Coronary artery (tissue), 2 donors: Measurements from ENCODE around the gene SUN2.

ENCODE experiments used
- DNase-seq: peaks from one replicate; pipeline ENCODE4 v3.0.0-alpha.2; 2017; ENCODE audit warnings: low spot score
- H3K27ac ChIP-seq, 2 donors: fragments of 200-600 bp; sonication (generic); one replicate each; pipeline ENCODE4 v1.5.1; 2016 to 2019
- H3K4me3 ChIP-seq: fragments of 200-600 bp; sonication (generic); 2 replicates; pipeline ENCODE4 v1.5.1; 2016; ENCODE audit warnings: mild to moderate bottlenecking, moderate library complexity
- TF ChIP-seq, protein P1 (sequence below): fragments of 200-600 bp; sonication (generic); IDR thresholded peaks from one replicate; pipeline ENCODE4 v1.5.1; 2019; ENCODE audit warnings: antibody characterized with exemption

The SUN2 gene

DNA sequence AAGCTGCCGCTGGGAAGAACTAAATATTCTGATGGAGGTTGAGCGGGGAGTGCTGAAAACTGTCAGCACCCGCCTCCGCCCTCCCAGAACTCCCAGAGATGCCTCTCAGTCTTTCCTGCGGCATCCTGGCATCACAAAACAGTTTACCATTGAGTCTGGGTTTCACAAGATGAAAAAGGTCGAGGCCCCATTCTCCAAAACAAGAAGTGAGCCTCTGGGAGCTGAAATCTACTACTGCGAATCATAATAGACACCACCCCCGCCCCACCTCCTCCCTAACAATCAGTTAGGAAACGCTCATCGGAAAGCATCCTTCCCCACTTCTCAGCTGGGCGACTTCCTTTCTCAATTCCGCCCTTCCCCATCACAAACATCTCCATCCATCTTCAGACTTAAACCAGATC lies 1.0 kb downstream of the SUN2 start:
- DNase-seq: no peak
- Histone ChIP-seq H3K4me3 (peak overlapping the region; percentile 94), H3K27ac (peak overlapping the region; percentile 97 to 100)
- TF ChIP-seq, protein P1, sequence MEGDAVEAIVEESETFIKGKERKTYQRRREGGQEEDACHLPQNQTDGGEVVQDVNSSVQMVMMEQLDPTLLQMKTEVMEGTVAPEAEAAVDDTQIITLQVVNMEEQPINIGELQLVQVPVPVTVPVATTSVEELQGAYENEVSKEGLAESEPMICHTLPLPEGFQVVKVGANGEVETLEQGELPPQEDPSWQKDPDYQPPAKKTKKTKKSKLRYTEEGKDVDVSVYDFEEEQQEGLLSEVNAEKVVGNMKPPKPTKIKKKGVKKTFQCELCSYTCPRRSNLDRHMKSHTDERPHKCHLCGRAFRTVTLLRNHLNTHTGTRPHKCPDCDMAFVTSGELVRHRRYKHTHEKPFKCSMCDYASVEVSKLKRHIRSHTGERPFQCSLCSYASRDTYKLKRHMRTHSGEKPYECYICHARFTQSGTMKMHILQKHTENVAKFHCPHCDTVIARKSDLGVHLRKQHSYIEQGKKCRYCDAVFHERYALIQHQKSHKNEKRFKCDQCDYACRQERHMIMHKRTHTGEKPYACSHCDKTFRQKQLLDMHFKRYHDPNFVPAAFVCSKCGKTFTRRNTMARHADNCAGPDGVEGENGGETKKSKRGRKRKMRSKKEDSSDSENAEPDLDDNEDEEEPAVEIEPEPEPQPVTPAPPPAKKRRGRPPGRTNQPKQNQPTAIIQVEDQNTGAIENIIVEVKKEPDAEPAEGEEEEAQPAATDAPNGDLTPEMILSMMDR: no peak

DNA sequence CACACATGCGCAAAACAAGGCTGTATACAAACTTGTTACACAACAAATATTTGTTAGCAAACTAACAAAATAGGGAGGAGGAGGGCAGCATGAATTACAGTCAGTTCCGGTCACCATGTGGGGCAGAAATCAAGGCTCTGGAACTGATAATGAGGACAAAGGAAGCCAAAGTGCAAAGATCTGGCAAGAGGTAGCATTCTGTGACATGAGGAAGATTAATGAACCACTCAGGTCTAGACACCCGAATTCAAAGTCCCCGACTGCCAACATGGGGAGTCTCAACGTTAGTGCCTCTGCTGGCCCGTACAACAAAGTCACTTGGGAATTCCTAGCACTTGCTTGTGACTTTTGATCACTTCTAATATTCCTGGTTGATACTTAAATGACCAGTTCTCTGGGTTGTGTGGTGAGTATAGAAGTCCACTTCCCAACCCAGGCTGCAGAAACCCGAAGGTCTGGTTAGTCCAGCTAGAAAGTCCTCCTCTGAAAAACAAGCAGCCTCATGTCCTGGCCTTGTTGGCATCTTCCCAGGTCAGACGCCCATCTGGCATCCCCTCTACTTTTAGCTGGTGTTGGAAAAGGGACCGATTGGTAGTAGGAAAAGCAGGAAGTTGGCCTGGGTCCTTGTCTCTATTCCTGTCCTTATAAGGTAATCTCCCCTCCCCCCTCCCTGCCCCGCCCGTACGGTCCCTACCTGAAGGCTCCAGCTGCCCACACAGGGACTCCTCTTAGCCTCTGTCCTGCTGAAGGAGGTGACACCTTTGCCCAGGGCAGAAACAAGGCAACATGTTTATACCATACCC lies 1.6 kb downstream of the SUN2 start:
- H3K27ac ChIP-seq: peak overlapping the region; percentile 97 to 100
- peak; percentile 95 for DNase-seq
- H3K4me3 ChIP-seq: peak overlapping the region; percentile 94
- TF ChIP-seq, protein P1: no peak

DNA sequence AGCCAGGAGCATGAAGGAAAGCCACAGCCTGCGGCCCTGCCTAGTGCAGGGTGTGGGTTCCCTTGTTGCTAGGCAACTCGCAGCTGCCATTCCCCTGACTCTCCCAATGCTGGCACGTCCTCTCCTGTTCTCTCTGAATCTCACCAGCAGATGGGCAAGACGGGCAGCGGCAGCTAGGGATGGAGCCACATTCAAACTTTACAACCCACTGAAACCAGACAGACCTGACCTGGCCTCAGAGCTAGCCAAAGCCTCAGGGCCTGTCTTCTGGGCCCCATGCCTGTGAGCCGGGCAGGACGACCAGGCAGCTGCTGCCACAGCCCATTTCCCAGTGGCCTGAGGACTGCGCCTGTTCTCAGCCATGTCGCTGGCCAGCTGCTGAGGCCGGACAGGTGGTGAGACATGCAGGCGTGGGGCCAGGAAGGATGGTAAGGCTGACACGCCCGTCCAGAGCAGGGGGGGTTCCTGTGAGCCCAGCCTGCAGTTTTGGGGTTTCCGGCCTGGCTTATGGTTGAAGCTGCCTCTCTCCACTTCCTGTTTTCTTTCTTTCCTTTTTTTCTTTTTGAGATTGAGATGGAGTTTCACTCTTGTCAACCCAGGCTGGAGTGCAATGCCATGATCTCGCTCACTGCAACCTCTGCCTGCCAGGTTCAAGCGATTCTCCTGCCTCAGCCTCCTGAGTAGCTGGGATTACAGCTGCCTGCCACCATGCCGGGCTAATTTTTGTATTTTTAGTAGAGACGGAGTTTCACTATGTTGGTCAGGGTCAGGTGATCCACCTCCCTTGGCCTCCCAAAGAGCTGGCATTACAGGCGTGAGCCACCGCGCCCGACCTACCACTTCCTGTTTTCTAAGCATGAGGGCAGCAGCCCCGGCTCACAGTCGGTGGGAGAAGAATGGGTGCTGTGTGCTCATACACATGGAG lies 4.1 kb downstream of the SUN2 start:
- Histone ChIP-seq H3K4me3 (peak overlapping the region; percentile 19), H3K27ac (peak overlapping the region; percentile 40 to 43)
- DNase-seq: no peak
- TF ChIP-seq, protein P1: no peak

DNA sequence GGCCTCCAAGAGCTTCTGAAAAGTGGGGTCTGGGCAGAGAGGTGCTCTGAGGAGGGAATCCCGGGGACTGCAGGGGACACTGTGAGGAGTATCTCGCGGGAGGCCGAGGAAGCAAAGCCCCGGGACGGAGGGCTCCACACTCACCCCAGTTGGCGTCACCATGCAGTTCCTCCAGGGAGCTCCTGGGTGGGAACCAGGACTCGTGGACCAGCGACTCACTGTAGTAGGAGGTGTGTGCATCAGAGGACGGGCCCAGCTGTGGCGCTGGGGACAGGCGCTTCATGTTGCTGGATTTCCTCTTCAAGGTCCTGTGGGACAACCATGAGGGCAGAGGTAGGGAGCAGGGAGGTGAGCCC lies 4.8 kb downstream of the SUN2 start:
- DNase-seq: no peak
- H3K4me3 ChIP-seq: no peak overlapping the region
- TF ChIP-seq, protein P1: no peak
- peak overlapping the region; percentile 20 to 43 for H3K27ac ChIP-seq

DNA sequence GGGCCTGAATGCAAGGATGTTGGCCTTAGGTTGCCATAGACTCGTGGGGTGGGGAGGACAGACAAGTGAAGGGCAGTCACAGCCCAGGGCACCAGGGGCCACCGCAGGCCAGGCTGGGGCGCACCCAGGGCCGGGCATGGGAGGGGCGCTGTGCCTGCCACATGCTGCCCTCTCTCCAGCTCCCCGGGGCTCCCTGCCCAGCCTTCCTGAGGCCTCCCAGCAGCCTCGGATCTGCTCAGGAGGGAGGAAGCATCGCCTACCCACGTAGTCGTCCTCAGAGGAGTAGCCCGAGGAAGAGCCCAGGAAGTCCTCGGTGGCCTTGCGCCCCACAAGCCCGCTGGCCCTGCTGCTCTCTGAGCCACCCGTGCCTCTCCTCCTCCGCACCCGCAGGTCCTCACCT lies 5.2 kb downstream of the SUN2 start:
- peak overlapping the region in 1 of 2 donors; percentile 26 for H3K27ac ChIP-seq
- DNase-seq: no peak
- H3K4me3 ChIP-seq: no peak overlapping the region
- TF ChIP-seq, protein P1: no peak

DNA sequence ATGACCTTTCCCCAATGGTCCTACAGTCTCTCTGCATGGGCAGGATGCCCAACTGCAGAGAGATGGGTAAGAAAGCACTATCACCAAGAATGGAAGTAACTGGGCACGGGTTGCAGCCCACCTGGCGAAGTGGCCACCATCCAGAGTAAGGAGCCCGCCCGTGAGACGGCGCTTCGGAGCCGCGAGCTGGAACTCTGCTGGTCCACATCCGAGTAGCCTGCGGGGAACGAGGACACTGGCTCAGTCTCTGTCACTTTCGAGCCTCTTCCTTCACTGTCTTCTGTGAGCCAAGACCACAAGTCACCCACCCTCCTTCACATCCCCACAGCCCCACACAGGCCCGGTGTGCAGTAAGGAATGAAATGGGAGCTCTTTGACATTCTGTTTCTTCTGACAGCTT lies 5.7 kb downstream of the SUN2 start:
- DNase-seq: no peak
- peak overlapping the region in 1 of 2 donors; percentile 26 for H3K27ac ChIP-seq
- no peak overlapping the region for H3K4me3 ChIP-seq
- TF ChIP-seq, protein P1: no peak
